Liver (tissue), 9 donors: ENCODE data around the gene PPP1R9A. TPM values are rescaled to one million over a fixed set of nuclear protein-coding genes. Genes with fewer than 3 reads are reported as not detected.

Experiments used
- DNase-seq: peaks from one replicate; pipeline ENCODE4 v3.0.0-alpha.2; 2017; ENCODE audit warnings: low spot score
- H3K27ac ChIP-seq, 2 donors: one replicate each; pipeline ENCODE4 v1.7.0; 2013; ENCODE audit warnings: inconsistent platforms in 2 of 2, low read length in 2 of 2, control low read depth in 1 of 2, low read depth in 1 of 2, mild to moderate bottlenecking in 1 of 2
- H3K27me3 ChIP-seq, 4 donors: one replicate each; pipeline versions ENCODE4 v1.6.1 to v1.7.0; 2013; ENCODE audit warnings: low read length in 3 of 4, inconsistent platforms in 1 of 4, mild to moderate bottlenecking in 1 of 4, moderate library complexity in 1 of 4; ENCODE audit not compliant: control insufficient read depth in 4 of 4, insufficient read depth in 4 of 4
- H3K36me3 ChIP-seq, 4 donors: one replicate each; pipeline versions ENCODE4 v1.6.1 to v1.7.0; 2013; ENCODE audit warnings: low read length in 3 of 4, mild to moderate bottlenecking in 3 of 4, low read depth in 1 of 4, moderate library complexity in 1 of 4; ENCODE audit not compliant: control insufficient read depth in 4 of 4, insufficient read depth in 3 of 4
- H3K4me1 ChIP-seq, 4 donors: one replicate each; pipeline versions ENCODE4 v1.6.1 to v1.7.0; 2013; ENCODE audit warnings: low read length in 3 of 4, mild to moderate bottlenecking in 3 of 4, moderate library complexity in 1 of 4; ENCODE audit not compliant: control insufficient read depth in 4 of 4, insufficient read depth in 4 of 4
- H3K4me3 ChIP-seq, 3 donors: one replicate each; pipeline versions ENCODE4 v1.6.1 to v1.7.0; 2013; ENCODE audit warnings: low read length in 3 of 3, control low read depth in 1 of 3, low read depth in 1 of 3, mild to moderate bottlenecking in 1 of 3
- H3K9ac ChIP-seq, 2 donors: one replicate each; pipeline ENCODE4 v1.7.0; 2013; ENCODE audit warnings: low read length in 2 of 2, mild to moderate bottlenecking in 2 of 2, moderate library complexity in 2 of 2, control low read depth in 1 of 2, low read depth in 1 of 2
- H3K9me3 ChIP-seq, 4 donors: one replicate each; pipeline versions ENCODE4 v1.6.1 to v1.7.0; 2013; ENCODE audit warnings: low read length in 3 of 4; ENCODE audit not compliant: control insufficient read depth in 4 of 4
- ATF3 ChIP-seq: IDR thresholded peaks from 2 replicates; pipeline ENCODE4 v1.6.1; 2016; ENCODE audit warnings: antibody characterized with exemption
- FOXA1 ChIP-seq: IDR thresholded peaks from 2 replicates; pipeline ENCODE4 v1.6.1; 2016; ENCODE audit warnings: antibody characterized with exemption
- FOXA2 ChIP-seq: IDR thresholded peaks from 2 replicates; pipeline ENCODE4 v1.6.1; 2016; ENCODE audit warnings: antibody characterized with exemption
- HNF4A ChIP-seq, 2 donors: conservative IDR thresholded peaks; 2 replicates each; pipeline ENCODE4 v1.6.1; 2016; ENCODE audit warnings: antibody characterized with exemption in 2 of 2, mild to moderate bottlenecking in 2 of 2
- HNF4G ChIP-seq: IDR thresholded peaks from 2 replicates; pipeline ENCODE4 v1.6.1; 2016; ENCODE audit warnings: antibody characterized with exemption
- JUND ChIP-seq, 2 donors: IDR thresholded peaks; 2 replicates each; pipeline ENCODE4 v1.6.1; 2016; ENCODE audit warnings: antibody characterized with exemption in 2 of 2
- MAX ChIP-seq: IDR thresholded peaks from 2 replicates; pipeline ENCODE4 v1.6.1; 2016; ENCODE audit warnings: antibody characterized with exemption
- NR2F2 ChIP-seq: IDR thresholded peaks from 2 replicates; pipeline ENCODE4 v1.6.1; 2016; ENCODE audit warnings: antibody characterized with exemption
- RAD21 ChIP-seq, 2 donors: IDR thresholded peaks; 2 replicates each; pipeline ENCODE4 v1.6.1; 2016; ENCODE audit warnings: antibody characterized with exemption in 2 of 2, mild to moderate bottlenecking in 2 of 2
- REST ChIP-seq: IDR thresholded peaks from 2 replicates; pipeline ENCODE4 v1.6.1; 2016; ENCODE audit warnings: antibody characterized with exemption, mild to moderate bottlenecking
- RXRA ChIP-seq, 2 donors: IDR thresholded peaks; 2 replicates each; pipeline ENCODE4 v1.6.1; 2017 to 2018; ENCODE audit warnings: antibody characterized with exemption in 2 of 2, mild to moderate bottlenecking in 1 of 2
- YY1 ChIP-seq: IDR thresholded peaks from 2 replicates; pipeline ENCODE4 v1.6.1; 2016; ENCODE audit warnings: antibody characterized with exemption, mild to moderate bottlenecking
- polyA plus RNA-seq, 2 donors: library from polyadenylated mRNA; stranded (reverse) in 1 of 2; unstranded in 1 of 2; fragments of 200-250 nt in 1 of 2; fragments of >200 nt in 1 of 2; fragmentation: Nextera tagmentation in 1 of 2; extraction: Ambion mirVana in 1 of 2; gene quantifications; one replicate each; pipeline versions ENCODE4 v1.2.1 to v1.2.3, GENCODE V29; 2013 to 2015
- total RNA-seq, 2 donors: library from RNA; depleted of rRNA; stranded (reverse); fragments of >200 nt; gene quantifications; one replicate each; pipeline ENCODE4 v1.2.3, GENCODE V29; 2014
- TF ChIP-seq, protein P1 (sequence below): IDR thresholded peaks from 2 replicates; pipeline ENCODE4 v1.6.1; 2016; ENCODE audit warnings: antibody characterized with exemption
- donor health status: healthy.
- donor health status: healthy.
- donor health status: healthy.
- donor health status: healthy.
- donor health status: healthy.

Gene PPP1R9A
- total and polyA plus RNA-seq, 4 donors: 0.17 to 5.4 (median 2.7) TPM

DNA sequence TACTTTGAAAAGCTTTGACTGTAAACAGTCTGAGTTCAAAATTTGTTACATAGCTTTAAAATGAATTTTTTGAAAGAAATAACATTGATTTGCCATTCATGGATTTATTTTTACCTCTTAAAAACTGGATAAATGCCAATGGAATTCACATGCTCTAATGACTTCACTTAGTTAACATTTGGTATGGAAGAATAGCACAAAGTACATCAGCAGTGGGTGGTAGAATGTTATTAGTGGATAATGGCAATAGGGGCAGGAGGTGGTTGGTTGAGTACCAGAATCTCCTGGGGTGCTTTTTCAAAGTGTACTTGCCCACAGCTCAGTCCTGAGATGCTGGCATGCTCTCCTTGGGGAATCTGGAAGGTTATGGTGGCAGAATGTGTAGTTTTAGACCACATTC lies 4.7 kb downstream of the PPP1R9A start (continued):
- TF ChIP-seq REST (no peak), JUND (IDR thresholded peaks at IDR 0.05) (no peak), HNF4A (conservative IDR thresholded peaks at IDR 0.05) (no peak), RAD21 (IDR thresholded peaks at IDR 0.05) (no peak), MAX (no peak)

DNA sequence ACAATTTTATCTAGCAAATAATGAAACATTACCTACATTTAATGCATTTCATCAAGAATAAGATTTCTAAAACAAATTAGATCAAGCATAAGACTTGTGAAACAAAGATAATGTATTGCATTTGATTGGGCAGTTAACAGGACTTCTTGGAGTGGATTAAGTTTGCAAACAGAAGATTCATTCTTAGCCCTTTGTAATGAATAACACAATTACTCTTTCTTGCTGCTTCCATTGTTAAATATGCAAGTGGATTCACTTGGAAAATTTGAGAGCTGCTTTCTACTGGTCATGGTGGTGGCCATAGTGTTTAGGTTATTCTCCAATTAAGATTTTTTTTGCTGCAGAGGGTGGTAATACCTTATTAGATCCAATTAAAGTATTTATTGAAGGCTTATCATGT lies 6.0 kb downstream of the PPP1R9A start:
- peaks cover 0 to 4% (median under 1%) of the 10 kb centered on the region in 4 donors for H3K4me1 ChIP-seq
- TF ChIP-seq JUND (IDR thresholded peaks at IDR 0.05): no peak
- no peak for TF ChIP-seq FOXA1
- TF ChIP-seq FOXA2: no peak
- TF ChIP-seq NR2F2: no peak
- TF ChIP-seq HNF4G: no peak
- no peak for TF ChIP-seq MAX
- TF ChIP-seq, protein P1, sequence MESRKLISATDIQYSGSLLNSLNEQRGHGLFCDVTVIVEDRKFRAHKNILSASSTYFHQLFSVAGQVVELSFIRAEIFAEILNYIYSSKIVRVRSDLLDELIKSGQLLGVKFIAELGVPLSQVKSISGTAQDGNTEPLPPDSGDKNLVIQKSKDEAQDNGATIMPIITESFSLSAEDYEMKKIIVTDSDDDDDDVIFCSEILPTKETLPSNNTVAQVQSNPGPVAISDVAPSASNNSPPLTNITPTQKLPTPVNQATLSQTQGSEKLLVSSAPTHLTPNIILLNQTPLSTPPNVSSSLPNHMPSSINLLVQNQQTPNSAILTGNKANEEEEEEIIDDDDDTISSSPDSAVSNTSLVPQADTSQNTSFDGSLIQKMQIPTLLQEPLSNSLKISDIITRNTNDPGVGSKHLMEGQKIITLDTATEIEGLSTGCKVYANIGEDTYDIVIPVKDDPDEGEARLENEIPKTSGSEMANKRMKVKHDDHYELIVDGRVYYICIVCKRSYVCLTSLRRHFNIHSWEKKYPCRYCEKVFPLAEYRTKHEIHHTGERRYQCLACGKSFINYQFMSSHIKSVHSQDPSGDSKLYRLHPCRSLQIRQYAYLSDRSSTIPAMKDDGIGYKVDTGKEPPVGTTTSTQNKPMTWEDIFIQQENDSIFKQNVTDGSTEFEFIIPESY: no peak
- TF ChIP-seq HNF4A (conservative IDR thresholded peaks at IDR 0.05): no peak
- no peak for TF ChIP-seq REST
- TF ChIP-seq RXRA (IDR thresholded peaks at IDR 0.05): no peak
- TF ChIP-seq ATF3: no peak
- no peak for TF ChIP-seq YY1

More for the DNA sequence above, 6.0 kb downstream of the PPP1R9A start:
- Histone ChIP-seq H3K36me3 (no peaks in the 10 kb centered on the region), H3K27ac (no peak overlapping the region), H3K9ac (no peak overlapping the region), H3K4me3 (no peak overlapping the region), H3K9me3 (no peaks in the 10 kb centered on the region), H3K27me3 (peaks cover 0 to 12% (median 0%) of the 10 kb centered on the region in 4 donors)
- no peak for DNase-seq
